Stimulated activated CD8-positive, alpha-beta memory T cell treated with anti-CD3 and anti-CD28 coated beads, Interleukin-7, amount 100 ng/mL, for 4 hours (primary cell): ENCODE results near the gene GAREM2.

ENCODE experiments used
- DNase-seq, 2 donors: peaks; one replicate each; pipeline ENCODE4 v3.0.0-alpha.2; 2020; ENCODE audit warnings: low read depth in 2 of 2

The GAREM2 gene

DNA sequence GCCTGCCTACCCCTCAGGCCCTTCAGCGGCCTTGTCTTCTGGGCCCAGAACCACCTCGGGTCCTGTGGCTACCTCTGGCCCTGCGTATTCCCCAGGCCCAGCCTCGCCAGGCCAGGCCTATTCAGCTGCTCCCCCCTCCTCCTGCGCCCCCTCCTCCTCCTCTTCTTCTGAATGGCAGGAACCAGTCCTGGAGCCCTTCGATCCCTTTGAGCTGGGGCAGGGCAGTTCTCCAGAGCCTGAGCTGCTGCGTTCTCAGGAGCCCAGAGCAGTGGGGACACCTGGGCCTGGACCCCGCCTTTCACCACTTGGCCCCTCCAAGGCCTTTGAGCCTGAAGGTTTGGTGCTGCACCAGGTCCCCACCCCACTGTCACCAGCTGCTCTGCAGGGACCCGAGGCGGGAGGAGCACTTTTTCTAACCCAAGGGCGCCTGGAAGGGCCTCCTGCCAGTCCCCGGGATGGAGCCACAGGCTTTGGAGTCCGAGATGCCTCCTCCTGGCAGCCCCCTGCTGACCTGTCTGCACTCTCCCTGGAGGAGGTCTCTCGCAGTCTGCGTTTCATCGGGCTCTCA is 14.7 kb downstream of the GAREM2 start:
- DNase-seq = no peak

DNA sequence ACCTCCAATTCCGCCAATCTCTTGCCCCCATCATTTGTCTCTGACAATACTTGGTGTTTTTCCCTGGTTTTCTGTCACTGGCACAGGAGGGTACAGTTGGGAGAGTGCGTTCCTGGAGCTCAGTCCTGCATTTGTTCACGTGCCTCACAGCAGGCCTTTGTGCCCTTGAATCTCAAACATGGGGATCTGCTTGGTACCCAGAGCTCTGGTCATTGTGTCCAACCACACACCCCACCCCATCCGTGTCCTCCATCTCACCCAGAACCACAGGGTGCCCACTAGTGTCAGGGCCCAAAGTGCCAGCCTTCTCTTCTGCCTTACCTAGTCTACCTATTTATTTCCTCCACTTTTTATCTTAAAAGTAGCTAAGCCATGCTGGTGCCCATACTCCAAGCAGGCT is 16.2 kb downstream of the GAREM2 start:
- no peak for DNase-seq

- no peak for DNase-seq
Measured at GRCh38 chr2:26189751-26190150, 16.9 kb downstream of the GAREM2 start.

DNA sequence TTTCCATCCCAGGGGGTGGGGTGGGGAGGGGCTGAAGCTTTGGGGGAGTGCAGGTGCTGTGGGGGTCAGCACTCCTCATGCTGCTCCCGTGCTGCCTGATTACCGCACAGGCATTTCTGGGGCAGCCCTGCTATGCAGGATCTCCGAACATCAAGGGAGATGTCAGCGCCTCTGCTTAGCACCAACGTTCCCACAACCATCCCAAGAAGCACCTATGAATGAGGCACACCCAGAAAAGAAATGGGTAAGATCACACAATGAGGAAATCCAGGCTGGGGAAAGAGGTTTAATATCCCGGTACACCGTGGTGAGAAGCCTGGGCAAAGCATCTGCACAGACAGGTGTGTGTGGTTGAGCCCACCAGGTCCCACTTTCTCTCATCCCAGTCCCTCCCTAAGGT is 17.5 kb downstream of the GAREM2 start:
- DNase-seq = no peak

DNA sequence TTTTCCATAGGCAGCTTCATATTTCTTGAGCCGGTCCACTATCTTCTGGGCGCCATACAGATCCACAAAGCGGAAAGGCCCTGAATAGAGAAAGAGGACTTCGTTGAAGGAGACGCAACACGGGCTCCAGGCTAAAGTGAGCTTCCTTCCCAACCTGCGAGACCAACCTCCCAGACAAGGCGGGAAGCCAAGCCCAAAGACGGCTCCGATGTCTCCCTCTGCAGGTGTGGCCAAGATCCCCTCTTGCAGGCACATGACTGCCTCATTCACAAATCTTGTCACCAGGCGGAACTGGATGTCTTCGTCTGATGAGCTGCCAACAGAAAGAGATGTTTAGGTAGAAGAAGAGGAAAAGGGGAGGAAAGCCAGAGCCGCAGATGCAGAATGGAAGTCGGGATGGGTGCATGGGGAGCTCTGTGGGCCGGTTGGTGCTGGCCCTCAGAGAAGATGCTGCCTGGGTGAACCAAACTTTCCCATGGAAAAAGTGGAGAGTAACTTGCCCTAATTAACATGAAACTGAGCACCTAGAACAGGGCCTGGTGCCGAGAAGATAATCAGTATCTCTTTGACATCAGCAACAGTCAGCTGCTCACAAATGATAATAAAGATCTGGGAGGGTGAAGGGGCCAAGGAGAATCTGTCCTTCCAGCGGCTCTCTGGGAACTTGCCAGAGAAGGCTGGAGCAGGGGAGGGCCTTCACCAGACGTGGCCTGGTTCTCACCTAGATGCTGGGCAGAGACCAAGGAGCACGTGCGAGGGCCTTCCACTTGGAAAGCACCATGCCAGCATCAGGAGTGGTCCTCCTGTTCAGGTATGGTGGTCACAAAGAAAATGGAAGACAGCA is 18.6 kb downstream of the GAREM2 start:
- no peak for DNase-seq

GRCh38 chr2:26193578-26194231 is 20.8 kb downstream of the GAREM2 start:
- DNase-seq = no peak

DNA sequence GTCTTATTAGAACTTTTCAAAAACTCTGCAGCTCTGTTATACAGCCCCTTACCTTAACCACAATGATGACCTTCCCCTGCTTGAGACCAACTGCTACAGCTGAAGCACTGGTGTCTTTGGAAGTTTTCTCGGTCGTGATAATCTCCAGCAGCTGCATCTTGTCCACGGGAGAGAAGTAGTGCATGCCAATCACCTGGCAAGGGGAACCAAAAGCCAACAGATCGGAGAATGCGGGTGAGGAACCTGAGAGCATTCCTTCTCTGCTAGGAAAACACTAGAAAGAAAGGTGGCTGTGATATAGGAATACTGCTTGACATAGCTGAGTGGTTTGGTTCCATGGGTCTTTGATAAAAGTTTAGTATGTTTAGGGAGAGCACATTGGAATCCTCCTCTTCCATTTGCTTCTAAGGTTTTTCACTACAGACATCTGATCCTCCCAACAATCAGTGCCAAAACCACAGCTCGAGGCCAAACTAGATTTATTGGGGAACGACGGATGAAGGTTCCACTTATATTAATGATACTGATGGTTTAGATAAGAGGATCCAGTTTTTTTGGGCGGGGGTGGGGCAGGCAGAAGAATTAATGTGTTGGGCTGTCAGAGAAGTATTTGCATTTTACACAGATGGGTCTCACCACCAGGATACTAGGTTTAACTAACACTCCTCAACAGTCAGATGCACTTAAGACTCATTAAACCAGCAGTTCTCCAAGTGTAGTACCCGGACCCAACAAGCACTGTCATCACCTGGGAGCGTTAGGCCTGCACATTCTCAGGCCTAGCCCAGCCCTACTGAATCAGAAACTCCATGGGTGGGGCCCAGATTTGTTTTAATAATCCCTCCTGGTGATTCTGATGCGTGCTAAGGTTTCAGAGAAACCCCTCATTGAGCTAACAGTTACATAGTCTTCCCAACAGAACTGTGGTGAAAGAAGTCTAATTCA is 22.4 kb downstream of the GAREM2 start:
- no peak for DNase-seq

DNA sequence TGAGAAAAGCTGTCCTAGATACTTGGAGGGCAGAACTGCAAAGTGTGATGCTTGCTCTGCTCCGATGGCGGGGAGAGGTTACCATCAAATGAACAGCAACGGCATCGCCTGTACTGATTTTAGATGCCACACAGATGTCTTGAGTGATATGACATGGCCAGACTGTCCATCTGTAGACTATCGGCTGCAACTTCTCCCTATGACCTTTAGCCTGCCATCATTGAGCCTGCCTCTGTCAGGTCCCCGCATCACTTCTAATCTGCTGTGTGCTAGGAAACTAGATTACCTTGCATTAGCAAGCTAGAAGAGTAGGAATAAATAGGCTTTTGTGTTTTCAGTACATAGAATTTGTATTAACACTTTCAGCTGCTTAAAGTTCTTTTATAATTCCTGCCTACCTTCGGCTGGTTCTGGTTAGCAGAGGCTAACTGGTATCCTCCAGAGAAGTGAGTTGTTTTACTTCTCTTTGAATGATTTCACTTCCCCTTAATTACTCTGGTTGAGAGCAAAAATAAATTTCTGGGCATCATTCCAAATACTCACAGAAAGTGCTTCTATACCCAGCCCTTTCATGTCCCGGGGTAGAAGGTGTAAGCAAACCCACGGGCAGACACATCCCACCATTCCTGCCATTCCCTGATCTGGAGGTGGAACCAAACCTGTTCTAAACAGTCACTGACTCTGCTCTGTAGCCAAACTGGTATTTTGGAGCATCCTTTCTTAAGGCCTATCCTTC is 24.0 kb downstream of the GAREM2 start:
- no peak for DNase-seq

DNA sequence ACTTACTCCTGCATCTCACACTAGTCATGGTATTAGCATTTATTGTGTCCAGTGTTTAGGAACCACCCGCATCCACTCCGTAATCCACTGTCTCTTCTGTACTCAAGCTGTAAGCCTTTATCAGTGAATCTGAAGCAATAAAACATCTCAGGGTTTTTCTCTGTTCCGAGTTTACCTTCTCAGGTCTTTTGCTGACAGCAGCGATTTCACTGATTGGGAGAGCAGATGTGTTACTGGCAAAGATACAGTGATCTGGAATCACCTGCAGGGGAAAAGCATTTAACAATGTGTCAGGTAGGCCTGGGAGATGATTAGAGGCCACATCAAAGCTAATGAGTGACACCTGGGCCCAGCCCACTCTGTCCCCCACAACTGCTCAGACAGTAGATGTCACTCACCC is 24.6 kb downstream of the GAREM2 start:
- DNase-seq = no peak

- no peak for DNase-seq
Measured at GRCh38 chr2:26202981-26203490, 30.1 kb downstream of the GAREM2 start.

- DNase-seq = no peak
Measured at GRCh38 chr2:26203906-26204305, 31.0 kb downstream of the GAREM2 start.

- no peak for DNase-seq
Measured at GRCh38 chr2:26212011-26212410, 39.1 kb downstream of the GAREM2 start.

DNA sequence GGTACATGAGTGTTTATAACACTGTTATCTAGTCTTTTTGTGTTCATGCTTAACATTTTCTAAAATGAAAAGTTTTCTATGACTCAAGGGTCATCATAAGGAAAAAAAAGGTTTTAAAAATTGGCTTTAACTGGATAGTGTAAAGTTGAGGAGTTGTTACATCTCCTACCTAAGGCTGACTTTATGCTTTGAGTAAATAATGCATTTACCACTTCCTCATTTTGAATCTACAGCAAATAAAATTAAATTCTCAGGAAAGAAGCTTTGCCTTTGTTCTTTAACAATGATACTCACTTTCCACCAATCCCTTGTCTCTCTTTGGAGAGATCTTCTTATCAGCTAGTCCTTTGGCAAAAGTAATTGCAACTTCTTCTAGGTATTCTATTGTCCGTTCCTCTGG is 41.9 kb downstream of the GAREM2 start:
- DNase-seq = no peak

DNA sequence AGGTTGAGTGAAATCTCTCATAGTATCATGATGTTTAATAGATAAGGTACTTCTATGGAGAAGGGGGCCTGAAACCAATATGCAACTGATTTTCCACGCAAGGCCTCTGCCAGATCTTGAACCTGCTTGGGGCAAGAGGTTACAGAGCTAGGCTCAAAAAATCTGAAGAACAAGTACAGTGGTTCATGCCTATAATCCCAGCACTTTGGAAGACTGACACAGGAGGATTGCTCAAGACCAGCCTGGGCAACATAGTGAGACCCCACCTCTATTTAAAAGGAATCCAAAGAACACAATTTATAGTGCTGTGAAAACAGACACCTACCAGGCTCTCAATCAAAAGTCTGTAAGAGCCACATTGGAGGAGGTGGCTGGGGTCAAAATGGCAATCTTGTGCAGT is 42.9 kb downstream of the GAREM2 start:
- DNase-seq = no peak

DNA sequence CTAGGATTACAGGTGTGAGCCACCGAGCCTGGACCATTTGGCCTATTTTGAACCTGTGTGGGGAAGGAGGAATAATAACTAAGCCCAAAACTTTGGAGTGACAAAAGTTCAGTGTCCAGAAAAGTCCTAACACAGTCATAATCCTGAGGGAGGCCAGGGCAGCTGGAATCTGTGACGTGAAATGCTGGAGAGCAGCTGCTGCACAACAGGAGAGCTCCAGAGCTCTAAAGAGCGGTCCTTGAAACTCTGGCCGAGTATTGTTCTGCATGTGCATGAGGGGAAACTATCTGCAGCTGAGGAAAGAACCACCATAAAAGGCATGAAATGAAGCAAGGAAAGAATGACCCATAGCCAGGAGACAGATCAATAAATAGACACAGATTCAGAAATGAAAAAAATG is 43.7 kb downstream of the GAREM2 start:
- no peak for DNase-seq

GRCh38 chr2:26217720-26218119 is 44.8 kb downstream of the GAREM2 start:
- DNase-seq = no peak

DNA sequence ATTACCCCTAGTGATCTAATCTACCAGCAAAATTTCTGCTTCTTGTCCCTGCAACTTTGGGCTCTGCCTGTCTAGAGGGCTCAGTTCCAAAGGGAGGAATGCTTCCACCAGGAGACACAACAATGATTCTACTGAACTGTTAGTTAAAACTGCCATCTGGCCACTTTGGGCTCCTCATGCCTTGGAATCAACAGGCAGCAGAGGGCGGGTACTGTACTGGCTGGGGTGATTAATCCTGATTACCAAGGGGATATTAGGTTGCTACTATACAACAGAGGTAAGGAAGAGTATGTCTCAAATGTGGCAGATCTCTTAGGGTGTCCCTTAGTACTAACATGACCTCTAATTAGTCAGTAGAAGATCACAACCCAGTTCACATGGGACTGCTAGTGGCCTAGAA is 50.1 kb downstream of the GAREM2 start:
- DNase-seq = no peak

GRCh38 chr2:26224095-26224494 is 51.2 kb downstream of the GAREM2 start:
- DNase-seq = no peak

DNA sequence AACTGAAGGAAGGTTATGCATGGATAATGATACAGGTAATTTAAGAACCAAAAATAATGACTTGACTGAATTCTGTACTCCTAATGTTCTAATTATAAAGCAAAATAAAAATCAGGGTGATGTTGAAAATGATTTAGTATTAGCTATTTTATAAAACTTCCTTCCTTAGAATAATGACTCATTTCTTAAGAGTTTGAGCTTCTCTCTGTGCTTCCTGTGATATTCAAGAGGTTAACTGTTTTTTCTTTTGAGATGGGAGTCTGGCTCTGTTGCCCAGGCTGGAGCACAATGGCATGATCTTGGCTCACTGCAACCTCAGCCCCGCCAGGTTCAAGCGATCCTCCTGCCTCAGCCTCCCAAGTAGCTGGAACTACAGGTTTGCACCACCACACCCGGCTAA is 56.7 kb downstream of the GAREM2 start:
- no peak for DNase-seq

DNA sequence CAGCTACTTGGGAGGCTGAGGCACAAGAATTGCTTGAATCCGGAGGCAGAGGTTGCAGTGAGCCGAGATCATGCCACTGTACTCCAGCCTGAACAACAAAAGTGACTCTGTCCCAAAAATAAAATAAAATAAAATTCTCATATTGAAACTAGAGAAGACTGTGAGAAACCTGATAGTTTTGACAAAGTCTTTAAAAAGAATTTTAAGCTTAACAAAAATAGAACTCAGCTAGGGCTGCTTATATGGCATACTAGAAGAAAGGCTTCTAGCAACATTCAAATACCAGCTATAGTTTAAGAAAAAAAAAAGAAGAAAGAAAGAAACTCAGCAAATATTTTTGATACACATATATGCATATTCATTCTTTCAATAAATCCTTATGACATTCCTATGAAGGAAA is 57.9 kb downstream of the GAREM2 start:
- no peak for DNase-seq

DNA sequence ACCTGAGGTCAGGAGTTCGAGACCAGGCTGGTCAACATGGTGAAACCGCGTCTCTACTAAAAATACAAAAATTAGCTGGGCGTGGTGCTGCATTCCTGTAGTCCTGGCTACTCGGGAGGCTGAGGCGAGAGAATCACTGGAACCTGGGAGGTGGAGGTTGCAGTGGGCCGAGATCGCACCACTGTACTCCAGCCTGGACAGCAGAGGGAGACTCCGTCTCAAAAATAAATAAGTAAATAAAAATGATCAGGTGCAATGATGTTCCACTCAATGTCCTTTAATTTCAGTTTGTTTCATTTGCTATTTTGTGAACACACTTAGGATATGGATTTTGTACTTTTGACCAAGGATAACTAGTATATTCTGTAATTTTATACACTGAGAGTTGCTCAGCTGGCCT is 62.2 kb downstream of the GAREM2 start:
- no peak for DNase-seq
